ENCODE data around the gene PAK6.

The PAK6 gene

DNA sequence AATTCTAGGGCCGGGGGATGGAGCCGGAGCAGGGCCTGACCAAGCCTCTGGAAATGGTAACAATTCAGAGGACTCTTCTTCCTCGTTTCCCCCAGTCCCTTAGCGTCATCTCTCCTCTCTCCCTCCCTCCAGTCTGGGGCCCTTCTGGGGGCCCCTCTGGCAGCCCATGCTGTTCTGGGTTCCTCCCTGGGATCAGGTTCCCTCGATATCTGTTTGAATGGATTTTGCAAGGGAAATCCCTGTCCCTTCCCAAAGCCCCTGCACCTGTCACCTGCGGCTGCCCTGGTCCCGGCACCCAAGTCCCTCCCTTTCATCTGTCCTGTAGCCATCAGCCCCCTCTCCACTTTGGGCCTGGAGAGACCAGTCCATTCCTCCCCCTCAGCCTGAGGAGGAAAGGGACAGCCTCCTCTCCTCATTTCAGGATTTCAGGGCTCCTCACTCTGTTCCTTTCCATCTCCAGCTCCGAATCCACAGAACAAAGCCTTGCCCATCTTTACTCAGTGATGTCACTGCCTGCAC is 70.5 kb downstream of the PAK6 start:
- Histone ChIP-seq H3K27ac (peak overlapping the region; percentile 90), H3K36me3 (no peaks in the 10 kb centered on the region), H3K4me3 (ENCODE audit: low read depth, low read length) (no peak overlapping the region), H3K27me3 (ENCODE audit: insufficient read depth, low read depth, severe bottlenecking) (no peaks in the 10 kb centered on the region), H3K9me3 (ENCODE audit: severe bottlenecking) (no peaks in the 10 kb centered on the region)
- TF ChIP-seq, protein P1, sequence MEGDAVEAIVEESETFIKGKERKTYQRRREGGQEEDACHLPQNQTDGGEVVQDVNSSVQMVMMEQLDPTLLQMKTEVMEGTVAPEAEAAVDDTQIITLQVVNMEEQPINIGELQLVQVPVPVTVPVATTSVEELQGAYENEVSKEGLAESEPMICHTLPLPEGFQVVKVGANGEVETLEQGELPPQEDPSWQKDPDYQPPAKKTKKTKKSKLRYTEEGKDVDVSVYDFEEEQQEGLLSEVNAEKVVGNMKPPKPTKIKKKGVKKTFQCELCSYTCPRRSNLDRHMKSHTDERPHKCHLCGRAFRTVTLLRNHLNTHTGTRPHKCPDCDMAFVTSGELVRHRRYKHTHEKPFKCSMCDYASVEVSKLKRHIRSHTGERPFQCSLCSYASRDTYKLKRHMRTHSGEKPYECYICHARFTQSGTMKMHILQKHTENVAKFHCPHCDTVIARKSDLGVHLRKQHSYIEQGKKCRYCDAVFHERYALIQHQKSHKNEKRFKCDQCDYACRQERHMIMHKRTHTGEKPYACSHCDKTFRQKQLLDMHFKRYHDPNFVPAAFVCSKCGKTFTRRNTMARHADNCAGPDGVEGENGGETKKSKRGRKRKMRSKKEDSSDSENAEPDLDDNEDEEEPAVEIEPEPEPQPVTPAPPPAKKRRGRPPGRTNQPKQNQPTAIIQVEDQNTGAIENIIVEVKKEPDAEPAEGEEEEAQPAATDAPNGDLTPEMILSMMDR (IDR thresholded peaks at IDR 0.05; ENCODE audit: low read depth, low read length), result no peak
- no peak for DNase-seq

DNA sequence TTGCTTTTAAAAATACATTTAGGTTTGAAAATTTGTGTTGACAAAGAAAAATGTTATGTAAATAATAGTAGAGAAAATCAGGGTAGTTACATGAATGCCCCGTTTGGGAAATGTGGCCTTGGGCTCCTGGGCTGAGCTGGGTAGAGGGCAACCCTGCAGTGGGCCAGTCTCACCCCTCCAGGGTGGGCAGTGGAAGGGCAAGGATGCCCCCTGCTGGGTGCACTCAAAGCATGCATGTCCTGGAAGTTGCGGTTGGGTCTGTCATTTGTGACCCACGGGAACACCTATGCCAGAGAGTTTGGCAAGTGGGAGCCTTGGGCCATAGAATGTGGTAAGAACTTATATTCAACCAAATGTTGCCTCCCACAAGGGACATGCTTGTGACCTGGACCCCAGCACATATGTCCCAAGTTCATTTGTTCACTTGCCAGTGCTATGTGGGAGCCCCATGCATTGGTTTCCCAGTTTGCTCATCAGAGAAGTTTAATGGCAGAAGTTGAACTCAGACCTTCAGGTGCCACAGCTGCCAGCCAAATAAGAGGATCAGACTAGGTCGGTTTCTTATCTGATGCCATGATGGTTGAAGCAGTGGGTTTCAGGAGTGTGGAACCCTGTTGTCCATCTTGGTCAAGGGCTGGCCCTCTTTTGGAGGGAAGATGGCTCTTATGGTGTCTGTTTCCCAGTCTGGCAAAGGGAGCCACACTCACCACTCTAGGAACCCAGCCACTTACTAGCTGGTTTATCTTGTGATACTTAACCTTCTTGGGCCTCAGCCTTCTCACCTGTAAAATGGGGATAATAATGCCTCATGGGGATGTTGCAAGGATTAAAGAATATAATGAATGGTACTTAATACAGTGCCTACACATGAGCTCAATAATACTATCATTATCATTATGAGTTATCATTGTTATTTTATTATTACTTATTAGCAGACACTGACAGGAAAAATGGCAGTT is 71.4 kb downstream of the PAK6 start:
- H3K4me3 ChIP-seq (ENCODE audit: low read depth, low read length), result no peak overlapping the region
- no peaks in the 10 kb centered on the region for H3K27me3 ChIP-seq (ENCODE audit: insufficient read depth, low read depth, severe bottlenecking)
- H3K27ac ChIP-seq, result no peak overlapping the region; the same call in 1 of the 2 replicates
- TF ChIP-seq, protein P1 (IDR thresholded peaks at IDR 0.05; ENCODE audit: low read depth, low read length), result peak; percentile 95
- no peaks in the 10 kb centered on the region for H3K9me3 ChIP-seq (ENCODE audit: severe bottlenecking)
- DNase-seq, result peak; percentile 80
- no peaks in the 10 kb centered on the region for H3K36me3 ChIP-seq

DNA sequence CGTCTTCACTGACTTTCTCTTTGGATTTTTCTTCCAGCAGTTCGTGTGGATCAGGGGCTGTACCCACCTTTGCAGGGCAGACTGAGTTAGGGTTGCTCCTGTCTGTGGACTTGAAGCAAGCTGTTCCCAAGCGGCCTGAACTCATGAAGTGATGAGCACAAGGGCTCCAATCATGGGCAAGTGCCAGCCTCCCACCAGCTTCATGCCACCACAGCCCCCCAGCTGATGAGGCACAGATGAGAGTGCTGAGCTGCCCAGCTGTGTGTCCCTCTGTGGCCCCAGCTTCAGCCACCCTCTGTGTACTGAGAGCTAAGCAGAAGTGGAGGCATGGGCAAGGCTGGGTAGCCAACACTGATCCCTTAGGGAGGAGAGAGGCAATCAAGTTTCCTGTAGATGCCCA is 72.1 kb downstream of the PAK6 start:
- H3K27me3 ChIP-seq (ENCODE audit: insufficient read depth, low read depth, severe bottlenecking), result no peaks in the 10 kb centered on the region

GRCh38 chr15:40312370-40313158 is 73.7 kb downstream of the PAK6 start:
- Histone ChIP-seq H3K27me3 (ENCODE audit: insufficient read depth, low read depth, severe bottlenecking) (no peaks in the 10 kb centered on the region), H3K4me3 (ENCODE audit: low read depth, low read length) (no peak overlapping the region), H3K27ac (no peak overlapping the region), H3K9me3 (ENCODE audit: severe bottlenecking) (no peaks in the 10 kb centered on the region), H3K36me3 (no peaks in the 10 kb centered on the region)
- TF ChIP-seq, protein P1 (IDR thresholded peaks at IDR 0.05; ENCODE audit: low read depth, low read length), result no peak
- no peak for DNase-seq

More for the DNA sequence above, 72.1 kb downstream of the PAK6 start:
- TF ChIP-seq, protein P1 (IDR thresholded peaks at IDR 0.05; ENCODE audit: low read depth, low read length), result no peak
- no peak overlapping the region for H3K27ac ChIP-seq
- H3K4me3 ChIP-seq (ENCODE audit: low read depth, low read length), result no peak overlapping the region
- H3K9me3 ChIP-seq (ENCODE audit: severe bottlenecking), result no peaks in the 10 kb centered on the region
- H3K36me3 ChIP-seq, result no peaks in the 10 kb centered on the region
- DNase-seq, result no peak

GRCh38 chr15:40313531-40314398 is 74.9 kb downstream of the PAK6 start:
- H3K27me3 ChIP-seq (ENCODE audit: insufficient read depth, low read depth, severe bottlenecking), result no peaks in the 10 kb centered on the region

More at GRCh38 chr15:40313531-40314398, 74.9 kb downstream of the PAK6 start:
- H3K27ac ChIP-seq, result no peak overlapping the region
- no peak overlapping the region for H3K4me3 ChIP-seq (ENCODE audit: low read depth, low read length)
- TF ChIP-seq, protein P1 (IDR thresholded peaks at IDR 0.05; ENCODE audit: low read depth, low read length), result no peak
- peak; percentile 73 for DNase-seq
- no peaks in the 10 kb centered on the region for H3K9me3 ChIP-seq (ENCODE audit: severe bottlenecking)
- H3K36me3 ChIP-seq, result no peaks in the 10 kb centered on the region

All from WERI-Rb-1 (cell line).